HFFc6 (cell line): Measurements from ENCODE around the gene NCAM2. TPM values are rescaled to one million over a fixed set of nuclear protein-coding genes. Genes with fewer than 3 reads are reported as not detected.

ENCODE experiments used
- DNase-seq: peaks from one replicate; pipeline ENCODE4 v3.0.0-alpha.2; 2018
- H3K27ac Mint-ChIP-seq: 2 replicates; pipeline ENCODE4 v1.8.0; 2020; ENCODE audit warnings: mild to moderate bottlenecking, mixed read lengths
- H3K27me3 Mint-ChIP-seq: 2 replicates; pipeline ENCODE4 v1.8.0; 2021; ENCODE audit warnings: mild to moderate bottlenecking, moderate library complexity, mixed read lengths; ENCODE audit not compliant: insufficient read depth
- H3K36me3 Mint-ChIP-seq: 2 replicates; pipeline ENCODE4 v1.8.0; 2021; ENCODE audit warnings: low read depth, mixed read lengths
- H3K4me1 Mint-ChIP-seq: 2 replicates; pipeline ENCODE4 v1.8.0; 2020; ENCODE audit warnings: low read depth, mixed read lengths
- H3K4me3 Mint-ChIP-seq: 2 replicates; pipeline ENCODE4 v1.8.0; 2020; ENCODE audit warnings: mild to moderate bottlenecking, moderate library complexity, mixed read lengths
- H3K9me3 Mint-ChIP-seq: 2 replicates; pipeline ENCODE4 v1.8.0; 2020; ENCODE audit warnings: mild to moderate bottlenecking, mixed read lengths
- total RNA-seq, 6 experiments: library from RNA; stranded (reverse); fragmentation: NEBNext Ultra II Directional; extraction: Animal tissue kit (Norgen Biotek cat#: 25700); gene quantifications; 2 replicates in 1 of 6; 3 replicates in 5 of 6; pipeline ENCODE4 v1.2.3, GENCODE V29; 2021
- TF ChIP-seq, protein P1 (sequence below): fragments of 200-600 bp; sonication (generic); IDR thresholded peaks from 2 replicates; pipeline ENCODE4 v1.5.0; 2021; ENCODE audit warnings: antibody characterized with exemption, mild to moderate bottlenecking

The NCAM2 gene
- total RNA-seq, 6 experiments from 2014 or later, result 2.2 to 10.2 (median 8.8) TPM

DNA sequence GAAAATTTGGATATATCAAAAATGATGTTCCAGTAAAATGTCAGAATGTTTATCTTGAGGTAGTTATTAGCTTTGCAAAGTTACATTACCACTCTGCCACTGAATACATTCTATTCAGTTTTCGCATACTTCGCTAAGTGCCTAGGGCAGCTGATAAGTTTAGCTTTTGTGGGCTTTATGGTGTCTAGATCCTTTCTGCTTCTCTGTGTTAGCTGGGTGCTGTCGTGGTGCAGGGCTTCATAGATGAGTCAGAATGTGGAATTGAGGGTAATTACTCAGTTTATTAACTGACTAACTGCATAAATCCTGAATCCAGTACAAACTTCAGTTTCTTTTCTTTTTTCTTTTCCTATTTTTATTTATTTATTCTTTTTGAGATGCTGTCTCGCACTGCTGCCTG, 21.5 kb downstream of the NCAM2 start:
- Mint-ChIP-seq H3K27ac (no peak overlapping the region), H3K4me3 (no peak overlapping the region), H3K27me3 (no peaks in the 10 kb centered on the region), H3K9me3 (no peaks in the 10 kb centered on the region), H3K4me1 (peaks cover 35% of the 10 kb centered on the region), H3K36me3 (no peaks in the 10 kb centered on the region; the same call in 1 of the 2 replicates)
- peak; percentile 27 for DNase-seq
- TF ChIP-seq, protein P1, sequence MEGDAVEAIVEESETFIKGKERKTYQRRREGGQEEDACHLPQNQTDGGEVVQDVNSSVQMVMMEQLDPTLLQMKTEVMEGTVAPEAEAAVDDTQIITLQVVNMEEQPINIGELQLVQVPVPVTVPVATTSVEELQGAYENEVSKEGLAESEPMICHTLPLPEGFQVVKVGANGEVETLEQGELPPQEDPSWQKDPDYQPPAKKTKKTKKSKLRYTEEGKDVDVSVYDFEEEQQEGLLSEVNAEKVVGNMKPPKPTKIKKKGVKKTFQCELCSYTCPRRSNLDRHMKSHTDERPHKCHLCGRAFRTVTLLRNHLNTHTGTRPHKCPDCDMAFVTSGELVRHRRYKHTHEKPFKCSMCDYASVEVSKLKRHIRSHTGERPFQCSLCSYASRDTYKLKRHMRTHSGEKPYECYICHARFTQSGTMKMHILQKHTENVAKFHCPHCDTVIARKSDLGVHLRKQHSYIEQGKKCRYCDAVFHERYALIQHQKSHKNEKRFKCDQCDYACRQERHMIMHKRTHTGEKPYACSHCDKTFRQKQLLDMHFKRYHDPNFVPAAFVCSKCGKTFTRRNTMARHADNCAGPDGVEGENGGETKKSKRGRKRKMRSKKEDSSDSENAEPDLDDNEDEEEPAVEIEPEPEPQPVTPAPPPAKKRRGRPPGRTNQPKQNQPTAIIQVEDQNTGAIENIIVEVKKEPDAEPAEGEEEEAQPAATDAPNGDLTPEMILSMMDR, result no peak

GRCh38 chr21:21025742-21026141, 27.5 kb downstream of the NCAM2 start:
- Mint-ChIP-seq H3K4me1 (peaks cover 17% of the 10 kb centered on the region), H3K9me3 (no peaks in the 10 kb centered on the region; the same call in 1 of the 2 replicates), H3K4me3 (no peak overlapping the region), H3K27me3 (no peaks in the 10 kb centered on the region; the same call in 1 of the 2 replicates), H3K27ac (no peak overlapping the region), H3K36me3 (no peaks in the 10 kb centered on the region)
- TF ChIP-seq, protein P1, result no peak
- DNase-seq, result no peak

GRCh38 chr21:21028275-21028820, 30.1 kb downstream of the NCAM2 start:
- TF ChIP-seq, protein P1, result no peak
- H3K27me3 Mint-ChIP-seq, result no peaks in the 10 kb centered on the region; the same call in 1 of the 2 replicates
- H3K4me1 Mint-ChIP-seq, result peaks cover 7% of the 10 kb centered on the region; the same call in 1 of the 2 replicates
- H3K4me3 Mint-ChIP-seq, result no peak overlapping the region
- no peaks in the 10 kb centered on the region for H3K36me3 Mint-ChIP-seq
- no peak overlapping the region for H3K27ac Mint-ChIP-seq
- no peak for DNase-seq
- no peaks in the 10 kb centered on the region; the same call in 1 of the 2 replicates for H3K9me3 Mint-ChIP-seq

GRCh38 chr21:21029164-21029563, 31.0 kb downstream of the NCAM2 start:
- Mint-ChIP-seq H3K27me3 (no peaks in the 10 kb centered on the region; the same call in 1 of the 2 replicates), H3K36me3 (no peaks in the 10 kb centered on the region), H3K27ac (no peak overlapping the region), H3K4me1 (peaks cover 7% of the 10 kb centered on the region; the same call in 1 of the 2 replicates), H3K9me3 (no peaks in the 10 kb centered on the region; the same call in 1 of the 2 replicates), H3K4me3 (no peak overlapping the region)
- no peak for DNase-seq
- TF ChIP-seq, protein P1, result no peak

GRCh38 chr21:21030311-21030710, 32.1 kb downstream of the NCAM2 start:
- Mint-ChIP-seq H3K27me3 (no peaks in the 10 kb centered on the region; the same call in 1 of the 2 replicates), H3K9me3 (no peaks in the 10 kb centered on the region; the same call in 1 of the 2 replicates), H3K4me3 (no peak overlapping the region), H3K4me1 (peaks cover 7% of the 10 kb centered on the region; the same call in 1 of the 2 replicates), H3K27ac (no peak overlapping the region), H3K36me3 (no peaks in the 10 kb centered on the region)
- no peak for DNase-seq
- TF ChIP-seq, protein P1, result no peak
